ENCODE data around the gene HDDC3. TPM values are rescaled to one million over a fixed set of nuclear protein-coding genes. Genes with fewer than 3 reads are reported as not detected.

Gene HDDC3
- total and polyA plus RNA-seq, 9 of the 15 experiments (the other 6 are each of a cell fraction or from before 2014, with no cell fraction given), result 14.9 to 55.8 (median 36.9) TPM

DNA sequence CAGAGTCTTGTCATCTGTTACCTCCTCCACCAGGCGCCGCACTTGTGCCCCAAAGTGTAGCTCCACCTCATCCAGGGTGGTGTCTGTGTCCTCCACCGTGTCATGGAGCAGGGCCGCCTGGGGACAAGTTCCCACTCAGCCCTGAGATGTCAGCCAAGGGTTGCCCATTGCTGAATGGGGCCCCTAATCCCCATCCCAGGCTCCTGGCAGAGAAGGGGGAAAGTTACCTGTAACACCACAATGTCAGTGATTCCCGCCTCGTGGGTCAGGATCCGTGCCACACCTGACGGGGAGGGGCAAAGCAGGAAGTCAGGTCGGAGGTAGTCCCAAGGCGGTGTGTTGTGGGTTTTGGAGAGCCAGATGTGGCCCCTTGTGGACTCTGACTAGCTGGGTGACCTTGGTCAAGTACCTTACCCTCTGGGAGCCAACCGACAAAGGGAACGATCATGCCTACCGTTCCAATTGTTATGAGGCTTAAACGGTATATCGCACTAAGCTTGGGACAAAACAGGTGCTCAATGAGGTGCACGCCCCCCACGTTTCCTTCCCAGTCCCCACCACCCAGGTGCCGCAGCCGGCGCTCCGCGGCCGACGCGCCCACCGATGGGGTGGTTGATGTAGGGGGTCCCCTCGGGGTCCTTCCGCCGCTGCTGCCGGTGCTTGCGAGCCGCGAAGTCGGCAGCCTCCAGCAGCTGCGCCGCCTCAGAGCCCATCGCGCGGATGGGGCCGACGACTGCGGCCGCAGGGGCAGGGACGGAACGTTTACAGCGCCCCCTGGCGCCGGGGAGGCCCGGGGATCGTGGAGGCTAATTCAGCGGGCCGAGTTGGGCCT, at the start of gene HDDC3 (continued):
- TF ChIP-seq, protein P1, sequence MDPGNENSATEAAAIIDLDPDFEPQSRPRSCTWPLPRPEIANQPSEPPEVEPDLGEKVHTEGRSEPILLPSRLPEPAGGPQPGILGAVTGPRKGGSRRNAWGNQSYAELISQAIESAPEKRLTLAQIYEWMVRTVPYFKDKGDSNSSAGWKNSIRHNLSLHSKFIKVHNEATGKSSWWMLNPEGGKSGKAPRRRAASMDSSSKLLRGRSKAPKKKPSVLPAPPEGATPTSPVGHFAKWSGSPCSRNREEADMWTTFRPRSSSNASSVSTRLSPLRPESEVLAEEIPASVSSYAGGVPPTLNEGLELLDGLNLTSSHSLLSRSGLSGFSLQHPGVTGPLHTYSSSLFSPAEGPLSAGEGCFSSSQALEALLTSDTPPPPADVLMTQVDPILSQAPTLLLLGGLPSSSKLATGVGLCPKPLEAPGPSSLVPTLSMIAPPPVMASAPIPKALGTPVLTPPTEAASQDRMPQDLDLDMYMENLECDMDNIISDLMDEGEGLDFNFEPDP (CRISPR knock-in tag; IDR thresholded peaks at IDR 0.05), result no peak
- TF ChIP-seq ATF6 (CRISPR knock-in tag; IDR thresholded peaks at IDR 0.05) (no peak), YBX1 (IDR thresholded peaks at IDR 0.05) (no peak), CHAMP1 (IDR thresholded peaks at IDR 0.05) (peak; percentile 33; the same call in 1 of the 2 replicates), GATAD2A (IDR thresholded peaks at IDR 0.05) (peak; percentile 88), SRSF9 (IDR thresholded peaks at IDR 0.05; ENCODE audit: borderline replicate concordance, low read depth, low read length) (no peak), RBM14 (IDR thresholded peaks at IDR 0.05; ENCODE audit: borderline replicate concordance, insufficient read depth, low read depth, low read length) (0 out of 2 replicates have a peak, but pooled peaks have one; percentile 38), BRCA1 (IDR thresholded peaks at IDR 0.05) (no peak), BRCA1 (CRISPR knock-in tag; IDR thresholded peaks at IDR 0.05) (no peak), NR4A1 (CRISPR knock-in tag; IDR thresholded peaks at IDR 0.05) (no peak), NR4A1 (tag; IDR thresholded peaks at IDR 0.05) (no peak), HDAC6 (IDR thresholded peaks at IDR 0.05; ENCODE audit: low read depth, low read length) (no peak), TGIF2 (CRISPR knock-in tag; IDR thresholded peaks at IDR 0.05) (no peak), MECOM (CRISPR knock-in tag; IDR thresholded peaks at IDR 0.05) (no peak), U2AF2 (optimal IDR thresholded peaks at IDR 0.05; ENCODE audit: low read depth, low read length) (no peak)
- TF ChIP-seq, protein P2, sequence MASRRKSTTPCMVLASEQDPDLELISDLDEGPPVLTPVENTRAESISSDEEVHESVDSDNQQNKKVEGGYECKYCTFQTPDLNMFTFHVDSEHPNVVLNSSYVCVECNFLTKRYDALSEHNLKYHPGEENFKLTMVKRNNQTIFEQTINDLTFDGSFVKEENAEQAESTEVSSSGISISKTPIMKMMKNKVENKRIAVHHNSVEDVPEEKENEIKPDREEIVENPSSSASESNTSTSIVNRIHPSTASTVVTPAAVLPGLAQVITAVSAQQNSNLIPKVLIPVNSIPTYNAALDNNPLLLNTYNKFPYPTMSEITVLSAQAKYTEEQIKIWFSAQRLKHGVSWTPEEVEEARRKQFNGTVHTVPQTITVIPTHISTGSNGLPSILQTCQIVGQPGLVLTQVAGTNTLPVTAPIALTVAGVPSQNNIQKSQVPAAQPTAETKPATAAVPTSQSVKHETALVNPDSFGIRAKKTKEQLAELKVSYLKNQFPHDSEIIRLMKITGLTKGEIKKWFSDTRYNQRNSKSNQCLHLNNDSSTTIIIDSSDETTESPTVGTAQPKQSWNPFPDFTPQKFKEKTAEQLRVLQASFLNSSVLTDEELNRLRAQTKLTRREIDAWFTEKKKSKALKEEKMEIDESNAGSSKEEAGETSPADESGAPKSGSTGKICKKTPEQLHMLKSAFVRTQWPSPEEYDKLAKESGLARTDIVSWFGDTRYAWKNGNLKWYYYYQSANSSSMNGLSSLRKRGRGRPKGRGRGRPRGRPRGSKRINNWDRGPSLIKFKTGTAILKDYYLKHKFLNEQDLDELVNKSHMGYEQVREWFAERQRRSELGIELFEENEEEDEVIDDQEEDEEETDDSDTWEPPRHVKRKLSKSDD (conservative IDR thresholded peaks at IDR 0.05; ENCODE audit: low read length), result no peak
- TF ChIP-seq, protein P3, sequence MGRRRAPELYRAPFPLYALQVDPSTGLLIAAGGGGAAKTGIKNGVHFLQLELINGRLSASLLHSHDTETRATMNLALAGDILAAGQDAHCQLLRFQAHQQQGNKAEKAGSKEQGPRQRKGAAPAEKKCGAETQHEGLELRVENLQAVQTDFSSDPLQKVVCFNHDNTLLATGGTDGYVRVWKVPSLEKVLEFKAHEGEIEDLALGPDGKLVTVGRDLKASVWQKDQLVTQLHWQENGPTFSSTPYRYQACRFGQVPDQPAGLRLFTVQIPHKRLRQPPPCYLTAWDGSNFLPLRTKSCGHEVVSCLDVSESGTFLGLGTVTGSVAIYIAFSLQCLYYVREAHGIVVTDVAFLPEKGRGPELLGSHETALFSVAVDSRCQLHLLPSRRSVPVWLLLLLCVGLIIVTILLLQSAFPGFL (CRISPR knock-in tag; IDR thresholded peaks at IDR 0.05), result no peak
